K562 (cell line): ENCODE results near the gene DCAKD. TPM values are rescaled to one million over a fixed set of nuclear protein-coding genes. Genes with fewer than 3 reads are reported as not detected.

Experiments
- ARID3B ChIP-seq: fragments of 250-450 bp; sonication (Bioruptor Pico); IDR thresholded peaks from 2 replicates; pipeline ENCODE4 v1.4.0; 2020; ENCODE audit warnings: borderline replicate concordance
- ELK1 ChIP-seq: sonication (generic); formaldehyde crosslinking; IDR thresholded peaks from 2 replicates; pipeline ENCODE4 v1.8.1; 2022; ENCODE audit warnings: missing genetic modification reagents
- ESRRA ChIP-seq: fragments of 450-650 bp; IDR thresholded peaks from 2 replicates; pipeline ENCODE4 v1.6.1; 2014; ENCODE audit warnings: low read depth, mild to moderate bottlenecking, moderate library complexity, borderline replicate concordance
- HNRNPLL ChIP-seq: fragments of 200-400 bp; formaldehyde crosslinking; IDR thresholded peaks from 2 replicates; pipeline ENCODE4 v1.6.1; 2017; ENCODE audit warnings: low read length, low read depth, mild to moderate bottlenecking; ENCODE audit not compliant: poor library complexity, severe bottlenecking
- KLF16 ChIP-seq: IDR thresholded peaks from 2 replicates; pipeline ENCODE4 v1.6.1; 2016; ENCODE audit warnings: antibody characterized with exemption
- MCM7 ChIP-seq, 2 experiments: fragments of 450-650 bp; IDR thresholded peaks; 2 replicates each; pipeline ENCODE4 v1.6.1; 2016 to 2018
- NELFE ChIP-seq: IDR thresholded peaks from 2 replicates; pipeline ENCODE4 v1.6.1; 2011; ENCODE audit warnings: mild to moderate bottlenecking; ENCODE audit not compliant: insufficient read depth, insufficient read length
- NRF1 ChIP-seq, 2 experiments: fragments of 450-650 bp; IDR thresholded peaks in 1 of 2; conservative IDR thresholded peaks in 1 of 2; 2 replicates each; pipeline ENCODE4 v1.6.1; 2014; ENCODE audit warnings: mild to moderate bottlenecking in 2 of 2
- SNRNP70 ChIP-seq: fragments of 200-400 bp; formaldehyde crosslinking; optimal IDR thresholded peaks from 2 replicates; pipeline ENCODE3; 2017; ENCODE audit warnings: low read depth, low read length
- TBL1XR1 ChIP-seq, 2 experiments: IDR thresholded peaks; 2 replicates each; pipeline ENCODE4 v1.6.1; 2012; ENCODE audit warnings: improper control_type of control experiment in 2 of 2, low read length in 2 of 2, mild to moderate bottlenecking in 1 of 2
- TCF7L2 ChIP-seq: fragments of 150-350 bp; IDR thresholded peaks from 2 replicates; pipeline ENCODE4 v1.6.1; 2016; ENCODE audit warnings: low read depth, mild to moderate bottlenecking, low read length, moderate library complexity
- TRIM25 ChIP-seq: fragments of 450-650 bp; IDR thresholded peaks from 2 replicates; pipeline ENCODE4 v1.7.0; 2016; ENCODE audit warnings: borderline replicate concordance
- U2AF1 ChIP-seq: fragments of 200-400 bp; formaldehyde crosslinking; optimal IDR thresholded peaks from 2 replicates; pipeline ENCODE3; 2017; ENCODE audit warnings: mild to moderate bottlenecking, low read depth, low read length, moderate library complexity
- ZBTB2 ChIP-seq: fragments of 450-650 bp; IDR thresholded peaks from 2 replicates; pipeline ENCODE4 v1.6.1; 2016; ENCODE audit warnings: antibody characterized with exemption
- ZNF134 ChIP-seq: fragments of 250-450 bp; sonication (Bioruptor Pico); conservative IDR thresholded peaks from 2 replicates; pipeline ENCODE4 v1.4.0; 2020
- ZNF140 ChIP-seq: fragments of 250-450 bp; sonication (Bioruptor Pico); IDR thresholded peaks from 2 replicates; pipeline ENCODE4 v1.8.0; 2021; ENCODE audit warnings: moderate library complexity, mild to moderate bottlenecking, inconsistent platforms
- ZNF224 ChIP-seq: sonication (generic); formaldehyde crosslinking; IDR thresholded peaks from 2 replicates; pipeline ENCODE4 v1.8.0; 2022; ENCODE audit warnings: mild to moderate bottlenecking, missing genetic modification reagents
- ZNF253 ChIP-seq: fragments of 250-450 bp; sonication (Bioruptor Pico); conservative IDR thresholded peaks from 2 replicates; pipeline ENCODE4 v1.6.1; 2021; ENCODE audit warnings: mild to moderate bottlenecking
- ZNF696 ChIP-seq: fragments of 250-450 bp; sonication (Bioruptor Pico); conservative IDR thresholded peaks from 2 replicates; pipeline ENCODE4 v1.4.0; 2020; ENCODE audit warnings: mild to moderate bottlenecking, moderate library complexity
- polyA plus RNA-seq, 8 experiments: library from polyadenylated mRNA; depleted of rRNA in 4 of 8; stranded (reverse) in 5 of 8; unstranded in 3 of 8; fragments of >200 nt; fragmentation: Nextera tagmentation in 2 of 8; fragmentation: Illumina TruSeq in 1 of 8; extraction: Ambion mirVana in 2 of 8; extraction: Trizol in 1 of 8; gene quantifications; 2 replicates each; pipeline versions ENCODE4 v1.2.1 to v1.2.3, GENCODE V29; 2011 to 2014; ENCODE audit warnings: inconsistent platforms in 1 of 8, missing spikeins in 1 of 8
- total RNA-seq, 7 experiments: library from RNA; depleted of rRNA in 6 of 7; stranded (reverse); fragments of >200 nt in 6 of 7; fragmentation: Illumina TruSeq in 2 of 7; extraction: Trizol in 2 of 7; gene quantifications; 2 replicates each; pipeline versions ENCODE4 v1.2.1 to v1.2.3, GENCODE V29; 2011 to 2021; ENCODE audit warnings: low replicate concordance in 1 of 7
- TF ChIP-seq, protein P1 (sequence below), 3 experiments: IDR thresholded peaks in 2 of 3; conservative IDR thresholded peaks in 1 of 3; 2 replicates each; pipeline ENCODE4 v1.5.1; 2011 to 2012; ENCODE audit warnings: low read length in 3 of 3, mild to moderate bottlenecking in 3 of 3, control low read depth in 2 of 3, improper control_type of control experiment in 1 of 3, inconsistent platforms in 1 of 3, low read depth in 1 of 3, mixed read lengths in 1 of 3, moderate library complexity in 1 of 3; ENCODE audit not compliant: insufficient read depth in 2 of 3

Gene DCAKD
- total and polyA plus RNA-seq, 9 of the 15 experiments (the other 6 are each of a cell fraction or from before 2014, with no cell fraction given) = 7.9 to 35.5 (median 21.4) TPM

DNA sequence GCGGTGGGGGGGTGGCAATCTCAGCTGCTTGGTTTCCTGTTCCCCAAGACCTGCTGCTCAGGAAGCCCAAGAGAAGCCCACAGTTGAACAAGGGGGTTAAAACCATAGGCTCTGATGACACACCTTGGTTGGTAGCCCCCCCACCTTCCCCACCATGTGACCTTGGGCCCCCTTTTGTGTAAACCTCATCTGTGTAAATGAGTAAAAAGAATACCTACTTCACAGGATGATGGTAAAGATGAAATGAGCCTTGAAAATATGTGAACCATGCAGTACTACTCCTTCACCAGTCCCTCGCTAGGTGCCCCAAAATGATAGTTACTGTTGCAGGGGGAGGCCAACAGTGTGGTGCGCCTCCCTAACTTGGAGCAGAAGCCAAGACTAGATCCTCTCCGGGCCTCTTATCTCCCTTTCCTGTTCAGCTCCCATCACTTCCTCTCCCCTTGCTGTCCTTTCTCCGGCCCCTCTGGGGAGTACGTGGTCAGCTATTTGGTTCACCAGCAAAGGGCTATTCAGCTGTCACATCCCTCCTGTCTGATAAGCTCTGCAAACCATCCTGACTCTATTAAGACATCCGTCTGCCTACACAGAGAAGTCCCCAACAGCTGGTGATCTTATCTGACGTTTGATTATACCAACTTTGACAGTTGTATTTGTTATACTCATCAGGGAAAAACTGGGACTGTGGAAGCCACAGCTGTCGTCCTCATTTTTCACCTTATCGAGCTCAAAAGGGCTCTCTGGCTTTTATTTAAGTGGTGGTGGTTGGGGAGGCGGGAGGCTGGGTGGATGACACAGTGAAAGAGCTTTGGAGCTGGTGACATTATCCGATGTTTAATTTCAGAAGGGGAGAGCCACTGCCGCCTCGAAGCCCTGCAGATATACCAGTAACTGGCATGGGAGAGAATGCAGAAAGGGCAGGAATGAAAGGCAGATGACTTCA lies 19.9 kb downstream of the DCAKD start (continued):
- no peak for TF ChIP-seq ZNF253 (CRISPR knock-in tag)
- no peak for TF ChIP-seq SNRNP70
- TF ChIP-seq HNRNPLL = no peak
- no peak for TF ChIP-seq ZNF224 (CRISPR knock-in tag)
- TF ChIP-seq TCF7L2 = no peak
- TF ChIP-seq ARID3B (CRISPR knock-in tag) = no peak
- TF ChIP-seq ZNF140 (CRISPR knock-in tag) = no peak
- TF ChIP-seq ESRRA = peak; percentile 60; the same call in 1 of the 2 replicates
- TF ChIP-seq ZNF134 (CRISPR knock-in tag) = peak; percentile 67
- peak; percentile 28; the same call in 1 of the 2 replicates for TF ChIP-seq ZBTB2
- no peak for TF ChIP-seq MCM7 (IDR thresholded peaks at IDR 0.05)
- TF ChIP-seq U2AF1 = no peak
- TF ChIP-seq KLF16 = peak; percentile 82
- TF ChIP-seq NELFE = no peak
- TF ChIP-seq, protein P1, sequence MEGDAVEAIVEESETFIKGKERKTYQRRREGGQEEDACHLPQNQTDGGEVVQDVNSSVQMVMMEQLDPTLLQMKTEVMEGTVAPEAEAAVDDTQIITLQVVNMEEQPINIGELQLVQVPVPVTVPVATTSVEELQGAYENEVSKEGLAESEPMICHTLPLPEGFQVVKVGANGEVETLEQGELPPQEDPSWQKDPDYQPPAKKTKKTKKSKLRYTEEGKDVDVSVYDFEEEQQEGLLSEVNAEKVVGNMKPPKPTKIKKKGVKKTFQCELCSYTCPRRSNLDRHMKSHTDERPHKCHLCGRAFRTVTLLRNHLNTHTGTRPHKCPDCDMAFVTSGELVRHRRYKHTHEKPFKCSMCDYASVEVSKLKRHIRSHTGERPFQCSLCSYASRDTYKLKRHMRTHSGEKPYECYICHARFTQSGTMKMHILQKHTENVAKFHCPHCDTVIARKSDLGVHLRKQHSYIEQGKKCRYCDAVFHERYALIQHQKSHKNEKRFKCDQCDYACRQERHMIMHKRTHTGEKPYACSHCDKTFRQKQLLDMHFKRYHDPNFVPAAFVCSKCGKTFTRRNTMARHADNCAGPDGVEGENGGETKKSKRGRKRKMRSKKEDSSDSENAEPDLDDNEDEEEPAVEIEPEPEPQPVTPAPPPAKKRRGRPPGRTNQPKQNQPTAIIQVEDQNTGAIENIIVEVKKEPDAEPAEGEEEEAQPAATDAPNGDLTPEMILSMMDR (IDR thresholded peaks at IDR 0.05 in 2 of 3, conservative IDR thresholded peaks at IDR 0.05 in 1 of 3; ENCODE audit: insufficient read depth in 2 of 3, low read depth in 1 of 3, low read length in 3 of 3) = no peak
- TF ChIP-seq ELK1 (CRISPR knock-in tag) = no peak
- TF ChIP-seq ZNF696 (CRISPR knock-in tag) = no peak
- TF ChIP-seq NRF1 (conservative IDR thresholded peaks at IDR 0.05 in 1 of 2, IDR thresholded peaks at IDR 0.05 in 1 of 2) = peak; percentile 19 to 30; a peak in 1 of 4 replicates
- no peak for TF ChIP-seq TRIM25
- TF ChIP-seq TBL1XR1 (IDR thresholded peaks at IDR 0.05; ENCODE audit: low read length in 2 of 2) = peak in 1 of 2 experiments; percentile 74; a peak in 2 of 4 replicates
